ENCODE data around the gene PLEKHJ1.

- TF ChIP-seq SP1 (IDR thresholded peaks at IDR 0.05), result no peak
- TF ChIP-seq FOXM1 (IDR thresholded peaks at IDR 0.05; ENCODE audit: borderline replicate concordance), result no peak
- no peak for TF ChIP-seq ELF4 (IDR thresholded peaks at IDR 0.05)
- no peak for TF ChIP-seq TARDBP (IDR thresholded peaks at IDR 0.05)
- no peak for TF ChIP-seq CTBP1 (IDR thresholded peaks at IDR 0.05; ENCODE audit: borderline replicate concordance)
Observed at GRCh38 chr19:2225415-2226050, 10.6 kb downstream of the PLEKHJ1 start.
